H1 (cell line): ENCODE measurements around the gene CDH8. TPM values are rescaled to one million over a fixed set of nuclear protein-coding genes. Genes with fewer than 3 reads are reported as not detected.

ENCODE experiments used
- CHD7 ChIP-seq: fragments of 300-600 bp; sonication (generic); IDR thresholded peaks from 2 replicates; pipeline ENCODE4 v1.7.1; 2012; ENCODE audit warnings: low read length, moderate library complexity, mild to moderate bottlenecking, inconsistent platforms; ENCODE audit not compliant: insufficient replicate concordance
- polyA plus RNA-seq, 7 experiments: library from polyadenylated mRNA; depleted of rRNA in 3 of 7; stranded (reverse) in 5 of 7; unstranded in 2 of 7; fragments of >200 nt in 5 of 7; fragments of 200-250 nt in 2 of 7; gene quantifications; 1 replicate in 5 of 7; 2 replicates in 1 of 7; 4 replicates in 1 of 7; pipeline versions ENCODE4 v1.2.1 to v1.2.3, GENCODE V29; 2011 to 2013; ENCODE audit warnings: missing spikeins in 2 of 7, mixed read lengths in 2 of 7
- total RNA-seq: library from RNA; stranded (reverse); fragmentation: NEBNext Ultra II Directional; extraction: Animal tissue kit (Norgen Biotek cat#: 25700); gene quantifications from 2 replicates; pipeline ENCODE4 v1.2.1, GENCODE V29; 2021

CDH8 gene
- total and polyA plus RNA-seq, 2 of the 8 experiments (the other 6 are each of a cell fraction or from before 2014, with no cell fraction given) = 7.7 to 8.4 TPM

- TF ChIP-seq CHD7 = peak; percentile 50
Observed at GRCh38 chr16:62050793-62051192, 14.6 kb upstream of the CDH8 start (continued).
